HG03520 (cell line): Measurements from ENCODE around the gene CCDC137.
"Not testable (repeated sequence)": the region's sequence is repeated elsewhere in the genome, so short reads cannot be mapped to it uniquely, and the experiment has no call there.

ENCODE experiments used
- ATAC-seq: cut with Tn5 transposase; IDR thresholded peaks from one replicate; pipeline ENCODE4 v1.9.1; 2021; ENCODE audit warnings: mild to moderate bottlenecking, moderate library complexity; ENCODE audit not compliant: unreplicated experiment

The CCDC137 gene

DNA sequence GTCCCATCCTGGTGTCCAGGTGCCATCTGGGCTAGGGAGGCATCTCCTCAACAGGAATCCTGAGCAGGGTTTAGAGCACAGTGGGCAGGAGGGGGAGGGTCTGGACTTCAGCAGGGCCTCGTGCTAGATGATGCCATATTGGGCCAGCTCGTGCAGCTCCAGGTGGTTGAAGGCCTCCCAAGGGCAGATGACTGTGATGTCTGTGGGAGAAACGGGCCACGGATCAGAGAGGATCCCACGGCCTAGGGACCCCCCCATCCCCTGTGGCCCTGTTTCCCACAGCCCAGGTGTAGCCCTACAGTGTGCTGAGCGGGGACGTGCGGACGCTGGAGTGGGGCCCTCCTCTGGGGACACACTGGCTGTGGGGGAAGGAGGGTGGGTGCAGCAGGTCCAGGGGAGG, 15.6 kb upstream of the CCDC137 start:
- no peak for ATAC-seq

DNA sequence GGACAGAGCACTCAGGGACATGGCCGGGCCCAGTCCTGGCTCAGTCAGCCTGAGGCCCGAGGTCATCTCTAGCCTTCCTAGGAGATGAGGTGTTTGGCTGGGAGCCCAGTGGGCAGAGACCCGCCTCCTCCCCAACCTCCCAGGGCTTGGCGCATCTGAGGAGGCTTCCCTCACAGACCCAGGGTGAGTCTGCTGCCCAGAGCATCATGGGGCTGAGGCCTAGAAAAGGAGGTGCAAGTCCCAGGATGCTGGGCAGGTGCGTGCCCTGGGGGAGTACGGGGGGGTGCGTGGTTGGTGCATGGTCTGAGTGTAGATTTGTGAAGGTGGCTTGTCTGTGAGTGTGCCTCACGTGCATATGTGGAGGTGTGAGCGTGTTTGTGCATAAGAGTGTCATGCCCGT, 14.8 kb upstream of the CCDC137 start:
- ATAC-seq, result no peak

DNA sequence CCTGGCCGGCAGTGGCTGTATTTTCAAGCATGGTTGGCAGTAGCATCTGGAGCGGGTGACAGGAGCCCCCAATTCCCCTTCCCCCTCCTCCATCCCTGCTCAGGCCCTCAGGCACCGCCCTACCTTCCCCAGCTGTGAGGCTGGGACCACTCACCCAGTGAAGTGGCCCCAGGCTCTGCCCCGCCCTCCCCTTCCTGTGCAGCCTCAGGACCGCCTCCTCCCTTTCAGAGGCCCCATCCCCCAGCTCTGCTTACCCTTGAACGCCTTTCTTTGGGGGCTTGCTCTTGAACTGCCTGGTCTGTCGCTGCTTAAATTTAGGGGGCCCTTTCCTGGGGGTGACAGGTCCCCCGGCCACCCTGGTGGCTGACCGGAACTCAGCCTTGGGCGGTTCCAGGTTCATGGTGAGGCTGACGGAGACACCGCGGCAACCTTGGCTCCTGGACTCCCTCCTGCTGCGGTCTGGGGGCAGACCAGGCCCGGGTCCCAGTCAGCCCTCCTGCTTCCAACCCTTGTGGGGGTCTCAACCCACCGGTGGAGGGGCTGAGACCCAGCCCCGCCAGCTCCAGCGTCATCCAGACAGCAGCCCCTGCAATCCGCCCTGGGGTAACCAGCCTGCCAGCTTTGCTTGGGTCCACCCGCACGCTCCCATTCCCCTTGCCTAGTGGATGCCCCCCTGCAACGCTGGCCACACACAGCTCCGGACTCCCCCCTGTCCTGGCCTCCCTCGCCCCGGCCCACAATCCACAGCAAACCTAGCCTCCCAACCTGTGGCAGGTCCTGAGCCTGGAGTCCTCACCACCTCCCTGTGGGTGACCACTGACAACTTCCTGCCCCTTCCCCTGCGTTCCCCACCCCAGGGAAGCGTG, 13.4 kb upstream of the CCDC137 start:
- no peak for ATAC-seq

DNA sequence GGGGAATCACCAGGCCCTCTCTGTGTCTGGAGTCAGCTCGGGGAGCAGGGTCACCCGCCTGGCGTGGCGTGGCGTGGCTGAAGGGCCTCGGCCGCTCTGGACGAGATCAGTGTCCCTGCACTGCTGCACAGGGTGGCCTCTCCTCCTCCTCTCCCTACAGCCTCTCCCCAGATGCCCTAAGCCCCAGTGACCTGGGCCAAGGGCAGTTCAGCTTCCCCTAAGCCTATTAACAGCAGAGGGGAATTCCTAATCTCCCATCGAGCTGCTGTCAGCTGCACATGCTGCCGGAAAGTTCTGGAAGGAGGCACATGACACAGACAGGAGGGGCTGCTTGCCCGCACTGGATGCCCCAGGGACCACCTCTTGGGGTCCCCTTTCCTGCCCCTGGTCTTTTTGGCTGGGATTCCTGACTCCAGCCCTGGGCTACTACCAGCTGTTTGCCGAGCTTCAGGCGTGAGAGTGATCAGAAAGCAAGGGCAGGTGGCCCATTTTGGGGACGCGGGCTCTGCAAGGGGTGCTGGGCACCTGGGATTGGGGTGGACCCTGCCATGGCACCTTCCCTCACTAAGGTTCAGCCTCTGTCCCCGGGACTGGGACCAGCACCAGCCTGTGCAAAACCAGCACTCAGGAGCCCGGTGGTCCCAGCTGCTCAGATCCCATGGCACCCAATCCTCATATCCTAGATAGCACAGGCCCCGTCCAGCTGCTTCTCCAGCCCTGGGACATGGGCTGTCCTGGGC, 11.0 kb upstream of the CCDC137 start:
- no peak for ATAC-seq

DNA sequence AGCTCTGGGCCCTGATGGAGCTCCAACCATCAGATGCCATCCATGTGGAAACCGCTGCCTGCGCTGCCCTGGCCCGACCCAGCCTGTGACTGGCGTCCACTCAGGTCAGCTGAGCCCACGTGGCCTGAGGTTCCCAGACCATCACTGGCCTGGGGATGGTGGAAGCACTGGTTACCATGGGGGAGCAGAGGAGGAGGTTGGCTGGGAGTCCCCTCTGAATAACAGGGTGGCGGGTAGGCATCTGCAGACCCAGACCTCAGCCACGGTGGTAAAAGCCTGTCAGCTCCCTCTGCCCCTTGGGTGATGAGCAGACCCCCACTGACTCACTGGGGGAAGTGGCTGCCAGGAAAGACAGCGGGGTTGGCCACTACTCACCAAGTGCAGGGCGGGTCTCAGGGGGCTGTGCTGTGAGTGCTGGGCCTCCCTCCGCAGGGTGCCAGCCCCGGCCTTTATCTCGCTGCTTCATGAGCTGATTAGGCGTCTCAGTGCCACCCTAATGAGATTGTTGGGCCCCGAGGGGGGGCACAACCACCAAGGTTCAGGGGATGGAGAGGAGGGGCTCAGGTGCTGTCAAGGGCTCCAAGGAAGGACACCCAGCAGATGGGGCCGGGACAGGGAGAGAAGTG, 10.3 kb upstream of the CCDC137 start, which contains the start of gene PDE6G:
Gene PDE6G, minus strand, starts transcription at position 425 of the 626 bp plus-strand sequence. CDS start 3,237 bp downstream, outside the sequence.
- no peak for ATAC-seq

DNA sequence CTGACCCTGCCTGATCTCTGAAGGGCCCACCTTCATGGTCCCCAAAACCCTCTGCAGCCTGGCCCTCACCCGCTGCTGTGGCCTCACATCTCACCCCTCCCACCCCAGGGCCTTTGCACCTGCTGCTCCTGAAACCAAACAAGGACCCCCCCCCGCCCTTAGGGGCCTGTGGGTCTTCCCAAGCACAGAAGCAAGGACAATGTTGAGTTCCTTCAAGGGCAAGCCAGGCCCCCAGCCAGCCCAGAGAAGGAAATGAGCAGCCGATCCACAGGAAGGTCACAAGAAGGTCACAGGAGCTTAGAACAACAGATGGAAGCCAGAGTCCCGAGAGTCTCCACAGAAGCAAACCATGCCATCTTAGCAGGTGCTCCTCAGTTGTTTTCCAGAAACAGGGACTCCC, 9.7 kb upstream of the CCDC137 start:
- ATAC-seq, result no peak

DNA sequence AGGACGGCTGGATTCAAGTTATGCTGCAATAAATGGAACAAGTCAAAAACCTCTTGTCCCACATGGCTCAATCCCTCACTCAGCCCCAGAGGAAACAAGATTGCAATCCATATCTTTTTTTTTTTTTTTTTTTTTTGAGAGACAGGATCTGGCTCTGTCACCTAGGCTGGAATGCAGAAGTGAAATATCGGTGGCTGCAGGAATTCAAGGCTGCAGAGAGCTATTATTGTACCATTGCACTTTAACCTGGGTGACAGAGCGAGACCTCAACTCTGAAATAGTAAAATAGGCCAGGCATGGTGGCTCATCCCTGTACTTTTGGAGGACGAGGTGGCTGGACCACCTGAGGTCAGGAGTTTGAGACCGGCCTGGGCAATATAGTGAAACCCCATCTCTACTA, 7.5 kb upstream of the CCDC137 start:
- no peak for ATAC-seq

DNA sequence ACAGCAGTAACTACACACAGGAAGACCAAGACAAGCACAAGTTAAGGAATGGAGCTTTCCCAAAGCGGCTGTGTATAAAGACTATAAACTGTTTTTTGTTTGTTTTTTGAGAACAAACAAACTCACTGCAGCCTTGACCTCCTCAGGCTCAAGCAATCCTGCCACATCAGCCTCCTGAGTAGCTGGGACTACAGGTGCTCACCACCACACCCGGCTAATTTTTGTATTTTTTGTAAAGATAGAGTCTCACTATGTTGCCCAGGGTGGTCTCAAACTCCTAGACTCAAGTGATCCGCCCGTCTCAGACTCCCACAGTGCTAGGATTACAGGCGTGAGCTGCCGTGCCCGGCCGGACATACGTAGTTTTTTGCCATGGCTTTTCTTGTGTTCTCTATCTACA, 6.1 kb upstream of the CCDC137 start:
- no peak for ATAC-seq

DNA sequence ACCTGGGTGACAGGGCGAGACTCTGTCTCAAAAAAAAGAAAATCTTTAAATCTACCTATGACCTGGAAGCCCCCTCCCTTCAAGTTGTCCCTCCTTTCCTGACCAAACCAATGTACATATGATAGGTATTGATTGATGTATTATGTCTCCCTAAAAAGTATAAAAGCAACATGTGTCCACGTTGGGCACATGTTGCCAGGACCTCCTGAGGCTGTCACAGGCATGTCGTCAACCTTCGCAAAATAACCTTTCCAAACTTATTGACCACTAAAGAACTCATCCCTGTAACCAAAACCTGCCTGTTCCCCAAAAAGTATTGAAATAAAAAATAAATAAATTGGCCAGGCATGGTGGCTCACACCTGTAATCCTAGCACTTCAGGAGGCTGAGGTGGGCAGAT, 4.5 kb upstream of the CCDC137 start:
- no peak for ATAC-seq

DNA sequence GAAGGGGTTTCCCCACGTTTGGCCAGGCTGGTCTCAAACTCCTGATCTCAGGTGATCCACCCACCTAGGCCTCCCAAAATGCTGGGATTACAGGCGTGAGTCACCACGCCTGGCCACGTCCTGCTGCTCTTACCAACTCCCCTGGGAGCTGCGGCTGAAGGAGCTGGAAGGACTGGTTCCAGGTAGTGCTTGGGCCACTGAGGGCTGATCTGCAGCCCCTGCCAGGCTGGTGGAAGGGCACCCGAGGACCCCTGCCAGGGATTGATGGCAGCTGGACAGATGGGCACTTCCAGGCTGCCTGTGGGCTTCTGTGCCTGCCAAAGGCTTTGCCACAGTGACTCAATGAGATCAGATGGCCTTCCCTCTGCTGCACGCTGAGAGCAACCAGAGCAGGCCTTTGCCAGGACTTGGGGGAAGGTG, 2.5 kb upstream of the CCDC137 start:
- ATAC-seq, result no peak

DNA sequence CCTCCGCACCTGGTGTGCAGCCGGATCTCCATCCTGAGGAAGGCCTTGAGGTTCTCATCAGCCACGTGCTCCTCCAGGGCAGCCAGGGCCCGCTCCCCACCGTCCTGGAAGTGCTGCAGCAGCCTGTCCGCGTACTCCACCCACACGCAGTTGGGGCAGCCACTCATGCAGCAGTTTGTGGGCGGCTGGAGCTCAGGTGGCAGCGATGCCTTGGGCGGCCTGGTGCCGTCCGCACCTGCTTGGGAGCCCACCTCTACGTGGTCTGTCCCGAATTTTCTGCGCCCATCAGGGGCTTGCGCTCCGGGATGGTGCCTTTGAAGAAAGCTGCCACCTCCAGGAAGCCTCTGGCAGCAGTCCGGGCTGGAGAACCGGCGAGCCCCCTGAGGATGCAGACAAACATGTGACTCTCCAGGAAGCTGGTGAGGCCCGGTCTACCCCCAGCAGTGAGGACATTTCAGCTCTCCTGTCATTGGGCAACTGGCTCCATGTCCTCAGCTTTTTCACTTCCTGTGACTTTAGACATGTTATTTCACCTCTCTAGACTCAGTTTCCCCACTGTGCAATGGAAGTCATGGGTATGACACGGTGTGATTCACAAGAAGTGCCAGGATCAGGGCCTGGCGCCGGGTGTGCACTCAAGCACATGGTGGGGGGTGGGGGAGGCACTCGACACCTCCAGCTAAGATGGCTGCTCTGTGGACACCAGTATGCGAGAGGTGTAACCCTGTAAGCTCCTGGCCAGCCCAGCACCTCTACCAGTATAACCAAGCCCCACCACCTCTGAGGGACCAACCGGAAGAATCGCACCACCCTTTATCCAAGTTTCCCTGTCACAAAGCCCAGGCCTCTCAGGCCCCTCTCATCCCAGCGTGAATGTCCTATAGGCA, 1.1 kb upstream of the CCDC137 start:
- no peak for ATAC-seq

DNA sequence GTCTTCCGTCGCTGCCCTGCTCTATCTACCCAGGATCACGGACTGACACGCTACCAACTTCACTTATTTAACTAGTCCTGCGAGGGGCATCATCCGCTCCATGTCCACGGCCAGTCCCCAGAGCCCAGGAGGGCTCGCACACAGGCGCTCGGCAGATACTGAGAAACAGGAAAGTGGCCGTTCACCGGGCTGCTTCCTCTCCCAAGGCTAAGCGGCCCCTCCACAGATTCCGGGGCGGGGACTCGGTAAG, 520 bp upstream of the CCDC137 start:
- peak; percentile 9 for ATAC-seq

DNA sequence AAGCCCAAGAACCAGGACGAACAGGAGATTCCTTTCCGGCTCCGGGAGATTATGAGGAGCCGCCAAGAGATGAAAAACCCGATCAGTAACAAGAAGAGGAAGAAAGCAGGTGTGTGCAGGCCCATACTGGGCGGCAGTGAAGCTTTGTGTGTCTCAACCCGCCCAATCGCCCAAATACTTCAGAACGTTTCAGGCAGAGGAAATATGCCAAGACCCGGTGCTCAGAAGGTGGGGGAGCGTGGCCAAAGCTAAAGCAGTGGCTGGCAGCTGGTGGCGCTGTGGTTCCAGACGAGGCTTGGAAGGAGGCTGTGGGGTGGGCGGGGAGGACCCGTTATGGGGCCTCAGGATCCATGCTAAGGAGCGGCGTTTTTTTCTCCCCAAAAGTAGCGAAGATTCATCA, 1.2 kb downstream of the CCDC137 start:
- no peak for ATAC-seq

DNA sequence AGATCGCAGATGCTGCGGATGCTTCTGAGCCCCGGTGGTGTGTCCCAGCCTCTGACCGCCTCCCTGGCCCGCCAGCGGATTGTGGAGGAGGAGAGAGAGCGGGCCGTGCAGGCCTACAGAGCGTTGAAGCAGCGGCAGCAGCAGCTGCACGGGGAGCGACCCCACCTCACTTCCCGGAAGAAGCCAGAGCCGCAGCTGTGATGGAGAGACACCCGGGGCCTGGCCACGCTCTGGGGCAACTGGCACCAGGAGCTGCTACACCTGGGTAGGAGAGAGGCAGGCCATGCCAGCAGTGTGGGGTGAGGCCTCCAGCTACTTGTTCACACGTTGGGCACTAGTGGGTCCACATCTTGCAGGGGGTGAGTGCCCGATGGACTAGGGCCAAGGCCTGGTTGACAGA, 6.0 kb downstream of the CCDC137 start:
- no peak for ATAC-seq

DNA sequence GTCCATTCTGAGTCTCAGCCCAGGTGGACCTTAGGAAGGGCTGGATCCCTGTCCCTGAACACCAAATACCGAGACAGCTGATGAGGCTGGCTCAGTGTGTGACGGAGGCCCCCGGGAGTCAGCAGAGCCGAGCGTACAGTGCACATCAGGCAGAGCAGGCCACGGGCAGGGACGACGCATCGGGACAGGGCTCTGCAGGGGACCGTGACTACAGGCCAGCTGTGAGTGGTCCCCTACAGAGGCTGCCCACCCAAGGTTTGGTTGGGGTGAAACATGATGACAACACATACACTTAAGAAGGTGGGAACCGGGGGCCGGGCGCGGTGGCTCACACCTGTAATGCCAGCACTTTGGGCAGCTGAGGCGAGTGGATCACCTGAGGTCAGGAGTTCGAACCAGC, 6.4 kb downstream of the CCDC137 start:
- no peak for ATAC-seq

DNA sequence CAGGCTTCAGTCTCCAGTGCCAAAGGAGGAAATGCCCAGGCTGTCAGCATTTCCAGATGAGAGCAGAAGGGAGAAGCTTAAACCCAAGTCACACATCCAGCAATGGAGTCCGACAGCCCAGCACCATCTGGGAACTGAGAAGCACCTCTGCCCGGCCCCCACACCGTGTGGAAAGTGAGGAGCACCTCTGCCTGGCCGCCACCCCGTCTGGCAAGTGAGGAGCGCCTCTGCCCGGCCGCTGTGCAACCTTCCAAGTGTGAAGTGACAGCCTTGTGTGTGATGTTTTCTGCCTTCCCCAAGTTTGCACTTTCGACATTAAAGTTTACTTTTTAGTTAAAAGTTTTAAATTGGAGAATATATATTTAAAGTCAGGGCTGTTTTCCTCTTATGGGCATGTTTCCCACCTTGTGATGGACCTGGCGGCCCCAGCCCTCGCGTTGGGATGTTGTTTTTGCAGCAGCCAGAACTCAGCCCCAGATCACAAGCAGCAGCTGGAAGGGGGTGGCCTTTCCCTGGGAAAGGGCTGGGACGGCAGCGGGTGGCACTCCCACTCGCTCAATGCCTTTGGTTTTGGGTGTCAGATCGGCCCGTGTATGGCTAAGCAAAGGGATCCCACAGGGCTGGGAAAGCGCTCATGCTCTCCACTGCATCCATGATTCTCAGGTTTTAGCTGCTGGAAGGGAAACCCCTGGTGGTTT, 7.2 kb downstream of the CCDC137 start:
- no peak for ATAC-seq

DNA sequence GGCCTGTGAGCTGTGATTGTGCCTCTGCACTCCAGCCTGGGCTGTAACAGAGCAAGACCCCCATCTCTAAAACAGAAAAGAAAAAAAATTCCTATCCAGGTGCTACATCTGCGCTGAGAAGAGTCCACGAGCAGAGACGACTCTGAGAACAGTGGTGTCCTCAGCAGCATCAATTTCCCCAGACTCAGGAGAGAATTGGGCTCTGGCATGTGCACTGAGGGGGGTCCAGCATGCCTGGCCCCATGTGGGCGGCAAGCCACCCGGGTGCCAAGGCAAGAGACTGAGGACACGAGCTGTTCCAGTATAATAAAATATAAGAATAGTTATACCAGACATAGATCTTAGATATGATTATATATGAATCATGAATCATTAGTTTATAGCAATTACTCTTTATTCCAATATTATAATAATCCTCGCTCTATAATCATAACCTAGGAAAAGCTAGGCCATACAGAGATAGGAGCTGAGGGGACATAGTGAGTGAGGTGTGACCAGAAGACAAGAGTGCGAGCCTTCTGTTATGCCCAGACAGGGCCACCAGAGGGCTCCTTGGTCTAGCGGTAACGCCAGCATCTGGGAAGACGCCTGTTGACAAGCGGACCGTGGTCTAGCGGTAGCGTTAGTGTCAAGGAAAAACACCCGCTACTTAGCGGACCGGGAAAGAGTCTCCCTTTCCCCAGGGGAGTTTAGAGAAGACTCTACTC, 9.1 kb downstream of the CCDC137 start:
- ATAC-seq, result not testable (repeated sequence)

DNA sequence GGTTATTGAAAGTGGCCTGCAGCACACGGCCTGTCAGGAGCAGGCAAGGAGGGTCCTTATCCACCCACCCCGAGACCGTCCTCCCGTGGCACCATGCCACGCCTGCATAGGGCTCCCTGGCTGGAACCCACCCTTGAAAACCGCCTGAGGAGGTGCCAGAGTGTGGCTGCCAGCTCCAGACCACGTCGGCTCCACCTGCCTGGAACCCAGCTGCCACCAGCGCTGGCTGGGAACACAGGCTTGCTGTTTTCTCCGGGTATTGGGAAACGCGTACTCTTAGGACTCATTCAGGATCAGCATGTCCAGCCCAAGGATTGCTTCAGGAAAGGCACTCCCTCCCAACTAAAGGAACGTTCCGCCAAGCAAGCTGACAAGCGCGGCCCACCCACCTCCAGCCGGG, 10.4 kb downstream of the CCDC137 start:
- no peak for ATAC-seq

DNA sequence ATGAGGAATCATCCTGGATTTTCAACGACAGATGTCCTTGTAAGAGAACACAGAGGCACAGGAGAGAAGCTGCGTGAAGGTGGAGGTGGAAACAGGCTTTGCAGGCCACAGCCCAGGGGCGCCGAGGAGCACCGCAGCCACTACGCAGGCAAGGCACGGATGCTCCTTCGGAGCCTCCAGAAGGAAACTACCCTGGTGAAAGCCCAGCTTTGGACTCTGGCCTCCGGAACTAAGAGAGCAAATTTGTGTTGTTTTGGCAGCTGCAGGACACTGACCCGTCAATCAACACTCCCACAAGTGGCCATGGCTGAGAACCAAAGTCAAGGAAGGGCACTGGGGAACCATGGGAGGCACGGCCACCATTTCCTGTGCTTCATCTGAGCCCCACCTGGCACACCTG, 13.6 kb downstream of the CCDC137 start:
- ATAC-seq, result no peak

DNA sequence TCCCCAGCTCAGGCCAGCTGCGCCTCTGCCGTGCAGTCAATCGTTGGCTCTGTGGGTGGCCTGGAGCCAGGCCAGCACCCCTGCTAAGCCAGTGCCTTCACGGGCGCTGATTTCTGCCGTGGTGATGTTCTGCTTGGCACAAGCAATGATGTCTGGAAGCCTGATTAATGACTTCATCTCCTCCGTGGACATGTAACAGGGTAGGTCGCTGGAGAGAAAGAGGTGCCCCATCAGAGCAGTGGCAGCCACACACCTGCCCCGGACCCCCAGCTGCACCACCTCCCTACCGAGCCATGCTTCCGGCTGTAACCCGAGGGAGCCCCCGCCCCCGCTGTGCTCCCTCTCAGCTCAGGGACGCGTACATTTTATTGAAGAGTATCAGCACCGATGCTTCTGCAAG, 15.1 kb downstream of the CCDC137 start:
- ATAC-seq, result no peak
